Measurements from ENCODE around the gene CACNA2D3. TPM values are rescaled to one million over a fixed set of nuclear protein-coding genes. Genes with fewer than 3 reads are reported as not detected.
A peak's percentile ranks its signal among the peaks of the same experiment; 100 is the strongest.

CACNA2D3 gene
- polyA plus RNA-seq, 1 donor (not counting 4 experiments of a cell fraction or from before 2014, with no cell fraction given): 0.08 TPM

DNA sequence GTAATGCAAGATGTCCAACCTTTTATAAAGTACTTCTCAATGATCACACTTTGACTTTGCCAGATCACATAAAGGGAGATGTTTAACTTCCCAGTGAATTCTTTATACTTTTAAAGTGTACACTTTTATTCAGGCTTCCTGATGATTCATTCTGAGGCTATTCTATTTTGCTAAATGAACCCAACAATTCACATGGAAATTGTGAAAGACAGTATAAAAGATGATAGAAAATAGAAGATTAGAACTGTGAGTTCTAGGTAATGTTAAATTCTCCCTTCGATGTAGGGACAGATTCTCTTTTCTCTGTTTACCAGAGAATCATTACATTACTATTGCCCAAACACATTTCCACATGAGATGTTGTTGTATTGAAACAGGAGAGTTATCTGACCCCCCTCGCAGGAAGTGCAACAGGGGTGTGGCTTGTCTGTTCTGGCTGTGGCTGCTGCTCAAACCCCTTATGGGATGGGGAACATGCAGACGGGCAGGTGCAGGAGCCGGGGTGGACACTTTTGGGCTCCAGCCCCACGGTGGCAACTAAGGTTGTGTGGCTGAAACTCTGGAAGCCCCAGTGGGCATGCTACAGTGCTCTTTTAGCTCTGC, 936.8 kb downstream of the CACNA2D3 start:
- H3K27me3 ChIP-seq (ENCODE audit: control insufficient read depth, extremely low read depth, insufficient read depth, low read length): no peaks in the 10 kb centered on the region
- H2AFZ ChIP-seq (ENCODE audit: control insufficient read depth, low read length): no peak overlapping the region
- dilution Hi-C loops (cut with MboI; ENCODE audit: extremely low pct_ligation_motif_present, low sequenced_read_pairs): no loop called here
- no peaks in the 10 kb centered on the region for H3K9me1 ChIP-seq (ENCODE audit: control insufficient read depth, extremely low read depth, insufficient read depth, low read length)
- no peaks in the 10 kb centered on the region for H3K9me3 ChIP-seq (ENCODE audit: control insufficient read depth, low read depth, low read length)
- no peak overlapping the region for H3K4me3 ChIP-seq (ENCODE audit: control insufficient read depth in 2 of 3, extremely low read depth in 1 of 3, insufficient read depth in 2 of 3, low read depth in 1 of 3, low read length in 3 of 3)
- TF ChIP-seq EZH2 (IDR thresholded peaks at IDR 0.05; ENCODE audit: low read length): no peak
- TF ChIP-seq, protein P1, sequence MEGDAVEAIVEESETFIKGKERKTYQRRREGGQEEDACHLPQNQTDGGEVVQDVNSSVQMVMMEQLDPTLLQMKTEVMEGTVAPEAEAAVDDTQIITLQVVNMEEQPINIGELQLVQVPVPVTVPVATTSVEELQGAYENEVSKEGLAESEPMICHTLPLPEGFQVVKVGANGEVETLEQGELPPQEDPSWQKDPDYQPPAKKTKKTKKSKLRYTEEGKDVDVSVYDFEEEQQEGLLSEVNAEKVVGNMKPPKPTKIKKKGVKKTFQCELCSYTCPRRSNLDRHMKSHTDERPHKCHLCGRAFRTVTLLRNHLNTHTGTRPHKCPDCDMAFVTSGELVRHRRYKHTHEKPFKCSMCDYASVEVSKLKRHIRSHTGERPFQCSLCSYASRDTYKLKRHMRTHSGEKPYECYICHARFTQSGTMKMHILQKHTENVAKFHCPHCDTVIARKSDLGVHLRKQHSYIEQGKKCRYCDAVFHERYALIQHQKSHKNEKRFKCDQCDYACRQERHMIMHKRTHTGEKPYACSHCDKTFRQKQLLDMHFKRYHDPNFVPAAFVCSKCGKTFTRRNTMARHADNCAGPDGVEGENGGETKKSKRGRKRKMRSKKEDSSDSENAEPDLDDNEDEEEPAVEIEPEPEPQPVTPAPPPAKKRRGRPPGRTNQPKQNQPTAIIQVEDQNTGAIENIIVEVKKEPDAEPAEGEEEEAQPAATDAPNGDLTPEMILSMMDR (optimal IDR thresholded peaks at IDR 0.05 in 1 of 3, IDR thresholded peaks at IDR 0.05 in 1 of 3, conservative IDR thresholded peaks at IDR 0.05 in 1 of 3; ENCODE audit: extremely low read depth in 1 of 3, insufficient read depth in 2 of 3, low read length in 3 of 3): no peak
- peaks cover 13% of the 10 kb centered on the region for H3K4me1 ChIP-seq (ENCODE audit: control insufficient read depth, extremely low read depth, insufficient read depth, low read length)
- H3K4me2 ChIP-seq (ENCODE audit: control insufficient read depth, extremely low read depth, insufficient read depth, low read depth, low read length): no peak overlapping the region
- no peaks in the 10 kb centered on the region for H4K20me1 ChIP-seq (ENCODE audit: control insufficient read depth, extremely low read depth, insufficient read depth, low read length)
- H3K36me3 ChIP-seq (ENCODE audit: control insufficient read depth in 2 of 2, extremely low read depth in 1 of 2, insufficient read depth in 2 of 2, low read length in 2 of 2): no peaks in the 10 kb centered on the region
- DNase-seq (ENCODE audit: low read depth, low spot score) (no peak), FAIRE-seq (no peak)
- no peak overlapping the region for H3K27ac ChIP-seq (ENCODE audit: control insufficient read depth, insufficient read depth, low read length)
- H3K79me2 ChIP-seq (ENCODE audit: control insufficient read depth, insufficient read depth, low read length): no peaks in the 10 kb centered on the region
- H3K9ac ChIP-seq (ENCODE audit: control insufficient read depth, extremely low read depth, insufficient read depth, low read length): no peak overlapping the region

GRCh38 chr3:55060896-55061719, 938.8 kb downstream of the CACNA2D3 start:
- TF ChIP-seq, protein P1 (optimal IDR thresholded peaks at IDR 0.05 in 1 of 3, IDR thresholded peaks at IDR 0.05 in 1 of 3, conservative IDR thresholded peaks at IDR 0.05 in 1 of 3; ENCODE audit: extremely low read depth in 1 of 3, insufficient read depth in 2 of 3, low read length in 3 of 3): no peak
- TF ChIP-seq EZH2 (IDR thresholded peaks at IDR 0.05; ENCODE audit: low read length): no peak
- peak overlapping the region; percentile 40 for H2AFZ ChIP-seq (ENCODE audit: control insufficient read depth, low read length)
- H3K4me1 ChIP-seq (ENCODE audit: control insufficient read depth, extremely low read depth, insufficient read depth, low read length): peaks cover 13% of the 10 kb centered on the region
- no peaks in the 10 kb centered on the region for H3K79me2 ChIP-seq (ENCODE audit: control insufficient read depth, insufficient read depth, low read length)
- no peaks in the 10 kb centered on the region for H4K20me1 ChIP-seq (ENCODE audit: control insufficient read depth, extremely low read depth, insufficient read depth, low read length)
- H3K4me2 ChIP-seq (ENCODE audit: control insufficient read depth, extremely low read depth, insufficient read depth, low read depth, low read length): peak overlapping the region; percentile 39
- no peak overlapping the region for H3K9ac ChIP-seq (ENCODE audit: control insufficient read depth, extremely low read depth, insufficient read depth, low read length)
- dilution Hi-C loops (cut with MboI; ENCODE audit: extremely low pct_ligation_motif_present, low sequenced_read_pairs): no loop called here
- DNase-seq (ENCODE audit: low read depth, low spot score): no peak
- H3K27me3 ChIP-seq (ENCODE audit: control insufficient read depth, extremely low read depth, insufficient read depth, low read length): no peaks in the 10 kb centered on the region
- peak; percentile 56 for FAIRE-seq
- no peaks in the 10 kb centered on the region for H3K9me3 ChIP-seq (ENCODE audit: control insufficient read depth, low read depth, low read length)
- H3K9me1 ChIP-seq (ENCODE audit: control insufficient read depth, extremely low read depth, insufficient read depth, low read length): no peaks in the 10 kb centered on the region
- H3K27ac ChIP-seq (ENCODE audit: control insufficient read depth, insufficient read depth, low read length): no peak overlapping the region
- no peaks in the 10 kb centered on the region for H3K36me3 ChIP-seq (ENCODE audit: control insufficient read depth in 2 of 2, extremely low read depth in 1 of 2, insufficient read depth in 2 of 2, low read length in 2 of 2)
- H3K4me3 ChIP-seq (ENCODE audit: control insufficient read depth in 2 of 3, extremely low read depth in 1 of 3, insufficient read depth in 2 of 3, low read depth in 1 of 3, low read length in 3 of 3): no peak overlapping the region
